H4 (cell line): Measurements from ENCODE around the gene FOSB. TPM values are rescaled to one million over a fixed set of nuclear protein-coding genes. Genes with fewer than 3 reads are reported as not detected.

Source experiments
- DNase-seq: peaks from one replicate; pipeline ENCODE4 v3.0.0-alpha.2; 2015; ENCODE audit warnings: low spot score
- total RNA-seq: library from RNA; depleted of rRNA; stranded (reverse); fragments of >200 nt; shearing (Covaris generic); gene quantifications from 2 replicates; pipeline ENCODE4 v1.2.3, GENCODE V29; 2014; rRNA removed

Gene FOSB
- total RNA-seq, 1 experiment from 2014 or later = 1.2 TPM

- DNase-seq = no peak
Measured at GRCh38 chr19:45524575-45525129, 56.9 kb downstream of the FOSB start.

Other genes starting within 250 kb of the FOSB start
- not detected in 2 replicates for gene EXOC3L2, start 222.6 kb upstream of the FOSB start, total RNA-seq
- gene MARK4, start 216.7 kb upstream of the FOSB start, total RNA-seq = 3.7 and 5.0 TPM in 2 replicates
- not detected in 2 replicates for gene CKM, start 145.1 kb upstream of the FOSB start, total RNA-seq
- gene KLC3, start 127.2 kb upstream of the FOSB start, total RNA-seq = 0.72 TPM in 1 of 2 replicates, not detected in the other
- 4.6 and 8.3 TPM in 2 replicates for gene ERCC2, start 97.4 kb upstream of the FOSB start, total RNA-seq
- 0.14 and 1.1 TPM in 2 replicates for gene PPP1R13L, start 62.9 kb upstream of the FOSB start, total RNA-seq
- gene POLR1G, start 61.4 kb upstream of the FOSB start, total RNA-seq = 6.8 and 9.0 TPM in 2 replicates
- gene ERCC1, start 44.1 kb upstream of the FOSB start, total RNA-seq = 49.3 and 84.0 TPM in 2 replicates
- 3.5 and 6.1 TPM in 2 replicates for gene RTN2, start 29.1 kb downstream of the FOSB start, total RNA-seq
- 0.21 and 1.1 TPM in 2 replicates for gene PPM1N, start 30.4 kb downstream of the FOSB start, total RNA-seq
- gene VASP, start 39.5 kb downstream of the FOSB start, total RNA-seq = 29.1 and 43.5 TPM in 2 replicates
- gene OPA3, start 116.8 kb downstream of the FOSB start, total RNA-seq = 4.8 and 5.3 TPM in 2 replicates
- not detected in 2 replicates for gene GPR4, start 134.2 kb downstream of the FOSB start, total RNA-seq
- gene EML2, start 171.4 kb downstream of the FOSB start, total RNA-seq = 5.1 and 11.7 TPM in 2 replicates
- gene GIPR, start 200.2 kb downstream of the FOSB start, total RNA-seq = not detected in 2 replicates
- gene SNRPD2, start 224.0 kb downstream of the FOSB start, total RNA-seq = 318 and 326 TPM in 2 replicates
- gene QPCTL, start 224.7 kb downstream of the FOSB start, total RNA-seq = 5.4 and 5.9 TPM in 2 replicates